GM18526 (cell line): Measurements from ENCODE around the gene ICA1L.

ENCODE experiments used
- POLR2A ChIP-seq: IDR thresholded peaks from 3 replicates; pipeline ENCODE4 v1.6.1; 2011; ENCODE audit not compliant: insufficient read length; ENCODE audit errors: extremely low read depth

The ICA1L gene

DNA sequence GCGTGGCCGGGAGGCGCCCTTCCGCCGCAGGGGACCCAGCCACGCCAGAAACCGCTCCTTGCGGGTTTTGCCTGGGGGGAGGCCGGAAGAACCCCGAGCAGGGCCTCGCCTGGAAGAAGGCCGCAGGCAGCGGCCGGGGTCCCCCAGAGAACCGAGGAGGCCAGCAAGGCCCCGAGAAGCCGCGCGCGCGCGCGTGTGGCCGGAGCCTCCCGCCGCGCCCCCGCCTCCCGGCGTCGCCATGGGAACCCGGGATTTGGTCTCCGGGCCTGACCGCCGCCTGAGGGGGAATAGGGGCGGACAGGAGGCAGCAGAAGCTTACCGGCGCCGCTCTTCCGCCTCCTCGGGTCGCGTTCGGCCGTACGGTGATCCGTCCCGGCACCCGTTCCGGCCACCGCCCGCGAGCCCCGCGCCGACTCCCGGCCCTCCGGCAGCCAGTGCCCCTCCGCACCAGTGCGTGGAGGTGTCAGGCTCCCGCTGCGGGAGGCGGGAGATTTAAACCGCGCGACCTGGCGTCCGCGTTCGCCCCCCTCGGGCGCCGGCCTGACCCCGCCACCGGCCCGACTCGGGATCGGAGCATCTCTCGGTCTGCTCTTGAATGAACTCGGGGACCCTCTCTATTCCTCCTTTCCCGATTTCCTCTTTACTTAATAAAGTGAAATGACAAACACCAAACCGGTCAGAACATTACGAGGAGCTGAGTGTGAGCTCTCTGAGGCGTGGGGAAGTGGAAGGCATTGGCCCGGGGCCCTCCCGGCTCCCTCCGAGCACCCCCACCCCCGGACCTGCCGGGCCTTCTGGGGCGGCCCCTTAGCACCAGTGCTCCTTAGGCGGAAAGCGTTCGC is at the start of gene ICA1L:
Gene ICA1L, minus strand, starts transcription at position 467 of the 842 bp plus-strand sequence. CDS start 42,757 bp downstream, outside the sequence.
- peak; percentile 23 for TF ChIP-seq POLR2A

DNA sequence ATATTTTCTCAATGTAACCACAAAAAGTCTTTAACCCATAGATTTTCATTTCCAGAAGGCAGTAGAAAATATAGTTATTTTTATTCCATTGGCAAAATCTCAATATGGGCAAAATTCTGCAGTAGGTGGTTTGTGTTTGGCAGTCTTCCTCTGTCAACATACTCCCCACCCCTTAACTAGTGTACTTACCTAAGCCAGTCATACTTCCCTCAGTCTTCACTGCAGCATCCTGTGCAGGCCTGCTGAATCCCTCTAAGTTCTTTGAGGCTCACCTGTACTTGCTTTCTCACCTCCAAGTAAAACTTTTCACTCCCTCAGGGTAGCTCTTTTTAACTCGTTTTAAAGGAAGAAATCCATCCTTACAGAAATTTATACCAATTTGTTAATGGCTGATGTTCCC is 47.3 kb upstream of the ICA1L start:
- no peak for TF ChIP-seq POLR2A

DNA sequence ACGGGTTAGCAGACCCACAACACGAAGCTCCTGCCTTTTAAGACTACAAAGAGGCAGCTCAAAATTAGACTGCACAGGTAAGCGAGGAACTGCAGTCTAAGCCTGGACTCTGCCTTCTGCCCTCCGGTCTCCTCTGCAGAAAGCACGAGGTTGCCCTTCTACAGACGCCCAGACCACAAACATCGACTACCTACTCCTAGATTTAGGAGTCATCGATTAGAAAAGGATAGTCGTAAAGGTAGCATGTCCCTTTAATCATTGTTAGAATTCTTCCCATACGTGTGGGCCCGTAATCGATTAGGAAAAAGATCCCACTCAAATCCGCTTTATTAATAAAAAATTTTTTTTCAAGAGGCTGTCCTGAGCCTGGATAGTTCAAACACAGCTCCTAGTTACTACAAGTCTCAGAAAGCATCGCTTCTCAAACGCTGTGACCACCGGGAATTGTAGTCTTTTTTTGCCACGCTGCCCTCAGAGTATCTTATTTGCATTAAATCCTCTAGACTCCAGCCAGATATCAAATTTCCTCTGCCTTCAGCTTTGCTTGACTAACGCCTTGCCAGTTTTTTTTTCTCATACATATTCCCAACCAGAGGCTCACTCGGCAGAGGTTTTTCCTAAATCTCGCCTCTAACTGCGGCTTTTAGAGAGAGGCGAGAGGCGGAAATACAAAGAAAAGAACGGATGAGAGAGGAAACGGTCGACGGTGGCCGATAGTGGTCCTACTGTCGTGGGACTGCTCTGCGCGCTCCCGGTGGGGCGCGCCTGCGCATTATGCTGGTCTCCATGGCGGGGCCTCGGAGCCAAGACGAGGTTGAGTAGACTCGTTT is 40.2 kb upstream of the ICA1L start, which contains the start of the genes CARF and WDR12:
Gene CARF, plus strand, starts transcription at position 764 of the 830 bp plus-strand sequence. CDS start 29,628 bp downstream, outside the sequence.
Gene WDR12, minus strand, starts transcription at position 162 of the 830 bp plus-strand sequence. CDS start 197 bp downstream, outside the sequence.
- peak; percentile 67 for TF ChIP-seq POLR2A

DNA sequence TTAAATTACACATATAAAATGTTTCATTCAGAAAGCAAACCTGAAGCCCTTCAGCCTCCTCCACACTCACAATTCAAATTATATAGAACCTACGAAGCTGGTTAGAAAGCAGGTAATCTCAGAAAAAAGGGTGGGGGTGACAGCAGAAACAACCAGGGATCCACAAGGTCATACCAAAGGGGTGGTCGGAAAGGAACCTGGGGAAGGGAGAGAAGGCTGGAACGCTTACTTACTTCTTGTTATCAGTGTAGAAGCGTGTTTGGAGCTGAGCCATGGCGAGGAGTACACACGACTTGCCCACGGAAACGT is 39.6 kb upstream of the ICA1L start:
- no peak for TF ChIP-seq POLR2A

DNA sequence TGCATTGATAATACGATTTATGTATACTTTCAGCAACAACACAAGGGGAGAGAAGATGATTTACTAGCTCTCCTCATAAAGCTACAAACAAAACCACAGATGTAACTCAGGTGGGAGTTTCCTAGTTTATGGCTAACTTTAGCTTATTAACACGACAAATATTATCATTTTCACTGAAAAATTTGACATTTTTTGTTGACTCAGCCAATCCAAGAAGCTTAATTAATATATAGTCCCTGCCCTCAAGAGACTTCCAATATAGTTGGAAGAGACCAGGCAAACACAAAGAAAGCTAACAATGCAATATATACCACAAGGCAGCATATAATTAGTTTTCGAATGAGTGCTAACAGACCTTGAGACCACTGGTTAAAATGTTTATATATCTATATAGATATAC is 39.1 kb upstream of the ICA1L start:
- no peak for TF ChIP-seq POLR2A

DNA sequence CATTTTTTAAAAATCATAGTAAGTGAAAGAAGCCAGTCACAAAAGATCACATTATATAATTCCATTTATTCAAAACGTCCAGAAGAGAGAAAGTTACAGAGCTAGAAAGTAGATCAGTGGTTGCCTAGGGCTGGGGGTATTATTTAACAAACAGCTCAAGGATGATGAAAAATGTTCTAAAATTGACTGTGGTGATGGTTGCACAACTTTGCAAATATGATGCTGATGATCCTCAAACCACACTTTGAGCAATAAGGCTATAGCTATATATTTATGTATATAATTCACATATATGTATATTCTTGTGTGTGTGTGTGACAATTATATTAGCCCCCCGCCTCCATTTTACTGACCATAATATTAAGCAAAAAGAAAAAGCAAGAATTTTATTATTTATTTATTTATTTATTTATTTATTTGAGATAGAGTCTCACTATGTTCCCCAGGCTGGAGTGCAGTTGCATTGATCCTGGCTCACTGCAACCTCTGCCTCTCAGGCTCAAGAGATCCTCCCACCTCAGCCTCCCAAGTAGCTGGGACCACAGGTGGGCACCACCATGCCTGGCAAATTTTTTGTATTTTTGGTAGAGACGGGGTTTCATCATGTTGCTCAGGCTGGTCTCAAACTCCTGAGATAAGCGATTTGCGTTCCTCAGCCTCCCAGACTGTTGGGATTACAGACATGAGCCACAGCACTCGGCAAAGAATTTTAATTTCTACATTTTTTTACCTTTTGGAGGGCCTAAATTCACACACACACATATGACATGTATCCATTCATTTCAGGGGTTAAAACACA is 38.0 kb upstream of the ICA1L start:
- no peak for TF ChIP-seq POLR2A

DNA sequence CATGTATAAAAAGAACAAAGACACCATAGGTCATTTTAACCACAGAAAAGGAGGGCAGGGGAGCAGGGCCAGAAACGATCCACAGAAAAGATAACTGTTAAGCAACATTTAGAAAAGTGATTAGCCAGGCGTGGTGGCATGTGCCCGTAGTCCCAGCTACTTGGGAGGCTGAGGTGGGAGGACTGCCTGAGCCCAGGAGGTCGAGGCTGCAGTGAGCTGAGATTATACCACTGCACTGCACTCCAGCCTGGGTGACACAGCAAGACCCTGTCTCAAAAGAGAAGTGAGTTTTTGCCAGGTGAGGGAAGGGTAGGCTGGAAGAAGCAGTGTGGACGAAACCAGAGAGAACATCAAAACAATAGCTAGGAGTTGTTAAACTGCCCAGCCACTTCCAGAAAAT is 36.6 kb upstream of the ICA1L start:
- TF ChIP-seq POLR2A = no peak

DNA sequence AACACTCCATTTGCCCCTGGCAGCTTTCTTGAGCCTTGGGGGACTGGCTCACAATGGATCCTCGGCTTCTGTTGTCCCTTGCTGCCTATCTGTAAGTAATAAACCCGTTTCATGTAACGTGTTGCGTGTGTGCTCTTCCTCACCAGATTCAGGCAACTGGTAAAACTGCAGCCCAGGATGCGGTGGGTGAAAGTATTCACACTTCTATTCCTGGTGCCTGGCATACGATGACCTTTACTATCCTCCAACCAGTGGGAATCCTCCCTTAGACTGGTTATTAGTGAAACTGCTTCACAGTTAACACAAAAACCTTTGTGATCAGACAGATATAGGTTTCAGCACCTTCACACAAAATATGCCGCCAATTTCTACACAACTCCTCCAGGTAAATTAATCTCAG is 13.6 kb upstream of the ICA1L start:
- TF ChIP-seq POLR2A = no peak

DNA sequence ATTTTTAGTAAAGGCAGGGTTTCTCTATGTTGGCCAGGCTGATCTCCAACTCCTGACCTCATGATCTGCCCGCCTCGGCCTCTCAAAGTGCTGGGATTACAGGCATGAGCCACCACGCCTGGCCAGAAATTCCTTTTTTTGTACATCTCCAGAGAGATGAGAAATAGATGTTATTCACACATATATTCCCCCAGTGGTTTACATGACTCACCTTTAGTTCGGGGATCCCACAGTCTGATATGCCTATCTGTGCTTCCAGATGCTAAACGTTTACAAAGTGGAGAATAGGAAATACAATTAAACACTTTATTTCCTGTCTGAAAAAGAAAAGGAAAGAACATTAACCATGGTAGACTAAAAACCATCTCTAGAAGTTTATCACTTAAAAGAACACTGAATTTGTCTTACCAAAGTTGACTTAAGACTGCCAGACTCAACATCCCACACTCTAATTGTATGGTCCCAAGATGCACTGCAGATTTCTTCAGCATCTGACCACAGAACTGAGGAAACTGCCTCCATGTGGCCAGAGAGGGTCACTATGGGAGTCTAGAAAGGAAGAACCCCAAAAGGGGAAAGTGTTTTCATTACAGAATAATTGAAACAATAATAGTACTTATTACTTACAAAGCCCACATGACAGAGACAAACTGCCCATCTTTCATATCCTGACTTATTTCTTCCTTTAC is 12.6 kb upstream of the ICA1L start:
- TF ChIP-seq POLR2A = no peak

DNA sequence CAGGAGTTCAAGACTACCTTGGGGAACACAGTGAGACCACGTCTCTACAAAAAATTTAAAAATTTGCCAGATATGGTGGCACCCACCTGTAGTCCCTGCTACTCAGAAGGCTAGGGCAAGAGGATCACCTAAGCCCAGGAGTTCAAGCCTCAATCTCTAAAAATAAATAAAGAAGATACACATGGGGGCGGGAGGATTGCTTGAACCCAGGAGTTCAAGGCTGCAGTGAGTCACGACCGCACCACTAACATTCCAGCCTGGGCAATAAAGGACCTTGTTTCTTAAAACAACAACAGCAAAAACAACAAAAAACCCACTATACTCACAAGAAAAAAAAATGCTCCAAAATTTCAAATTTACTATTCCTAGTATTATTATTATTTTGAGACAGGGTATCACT is 10.0 kb upstream of the ICA1L start:
- TF ChIP-seq POLR2A = no peak

DNA sequence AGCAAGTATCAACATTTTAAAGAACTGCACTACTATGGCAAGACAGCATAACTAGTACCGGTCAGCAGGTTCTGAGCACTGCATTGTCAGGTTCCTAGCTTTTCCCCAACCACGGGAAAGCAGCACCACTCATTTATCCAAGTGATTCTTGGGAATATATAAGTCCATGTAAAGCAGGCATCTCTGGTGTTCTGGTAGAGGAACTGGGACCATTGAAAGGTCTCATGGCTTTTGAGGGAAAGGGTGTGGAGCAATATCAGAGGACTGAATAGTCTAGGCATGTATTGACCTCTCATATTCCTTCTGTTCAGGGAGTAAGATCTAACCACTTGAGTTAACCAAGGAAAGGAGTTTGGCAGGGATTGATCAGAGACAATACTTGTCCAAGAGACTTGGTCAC is 6.1 kb upstream of the ICA1L start:
- TF ChIP-seq POLR2A = no peak

DNA sequence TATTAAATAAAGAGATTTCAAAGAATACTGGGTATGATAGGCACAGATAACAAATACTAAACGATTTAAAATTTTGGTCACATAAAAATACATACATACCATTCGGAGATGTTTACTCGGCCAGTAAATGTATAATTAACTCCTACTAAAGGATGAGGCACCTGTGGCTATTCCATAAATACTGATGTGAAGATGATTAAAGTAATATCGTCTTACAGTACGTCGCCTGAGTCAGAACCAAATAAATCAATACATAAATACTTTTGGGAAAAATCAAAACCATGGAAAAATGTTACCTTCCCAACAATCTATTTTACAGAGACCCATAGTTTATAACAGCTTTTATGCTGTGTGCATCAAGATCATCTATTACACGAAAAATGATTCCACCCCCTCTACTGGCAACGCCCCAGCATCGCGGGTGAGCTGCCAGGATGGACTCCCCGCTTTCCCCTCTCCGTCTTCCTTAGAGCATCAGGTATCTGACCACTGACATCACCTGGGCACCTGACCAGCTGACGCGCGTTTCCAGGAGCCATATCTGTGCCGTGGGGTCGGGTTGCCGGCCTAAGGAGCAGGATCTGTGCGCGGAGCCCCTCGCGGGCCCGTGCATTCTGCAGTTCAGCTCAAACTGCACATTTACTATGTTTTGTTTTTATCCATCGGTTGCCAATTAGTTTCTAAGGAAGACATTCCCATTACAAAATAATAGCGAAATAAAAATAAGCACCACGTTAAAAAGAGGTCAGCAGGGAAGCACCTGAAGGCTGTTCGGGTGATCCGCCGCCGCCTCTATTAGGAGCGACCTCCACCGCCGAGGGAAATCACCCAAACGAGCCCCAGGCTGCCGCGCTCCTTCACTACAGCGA is 901 bp downstream of the ICA1L start:
- TF ChIP-seq POLR2A = no peak

DNA sequence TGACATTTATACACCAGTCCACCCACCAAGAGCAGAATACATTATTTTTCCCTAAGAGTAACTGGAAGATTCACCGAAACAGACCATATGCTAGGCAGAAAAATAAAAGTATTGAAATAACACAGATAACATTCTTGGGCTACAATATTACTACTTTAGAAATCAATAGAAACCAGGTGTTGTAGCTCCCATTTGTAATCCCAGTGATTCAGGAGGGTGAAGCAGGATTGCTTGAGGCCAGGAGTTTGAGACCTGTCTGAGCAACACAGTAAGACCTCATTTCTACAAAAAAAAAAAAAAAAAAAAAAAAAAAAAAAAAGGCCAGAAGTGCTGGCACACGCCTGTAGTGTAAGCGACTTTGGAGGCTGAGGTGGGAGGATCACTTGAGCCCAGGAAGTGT is 9.6 kb downstream of the ICA1L start:
- TF ChIP-seq POLR2A = no peak

DNA sequence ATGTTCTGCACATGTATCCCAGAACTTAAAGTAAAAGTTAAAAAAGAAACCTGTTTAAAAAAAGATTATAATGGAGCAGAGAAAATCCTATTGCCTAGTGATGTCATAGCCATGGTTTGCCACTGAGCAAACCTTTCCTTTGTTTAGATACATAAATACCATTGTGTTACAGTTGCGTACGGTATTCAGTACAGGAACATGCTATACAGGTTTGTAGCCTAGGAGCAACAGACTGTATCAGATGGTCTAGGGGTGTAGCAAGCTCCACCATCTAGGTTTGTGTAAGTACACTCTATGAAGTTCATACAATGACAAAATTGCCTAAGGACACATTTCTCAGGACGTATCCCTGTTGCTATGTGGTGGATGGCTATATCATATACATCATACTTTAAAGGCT is 13.0 kb downstream of the ICA1L start:
- TF ChIP-seq POLR2A = no peak
